ENCODE data around the gene AREL1. TPM values are rescaled to one million over a fixed set of nuclear protein-coding genes. Genes with fewer than 3 reads are reported as not detected.

AREL1 gene
- polyA plus RNA-seq, 1 donor from 2014 or later = 30.4 TPM

DNA sequence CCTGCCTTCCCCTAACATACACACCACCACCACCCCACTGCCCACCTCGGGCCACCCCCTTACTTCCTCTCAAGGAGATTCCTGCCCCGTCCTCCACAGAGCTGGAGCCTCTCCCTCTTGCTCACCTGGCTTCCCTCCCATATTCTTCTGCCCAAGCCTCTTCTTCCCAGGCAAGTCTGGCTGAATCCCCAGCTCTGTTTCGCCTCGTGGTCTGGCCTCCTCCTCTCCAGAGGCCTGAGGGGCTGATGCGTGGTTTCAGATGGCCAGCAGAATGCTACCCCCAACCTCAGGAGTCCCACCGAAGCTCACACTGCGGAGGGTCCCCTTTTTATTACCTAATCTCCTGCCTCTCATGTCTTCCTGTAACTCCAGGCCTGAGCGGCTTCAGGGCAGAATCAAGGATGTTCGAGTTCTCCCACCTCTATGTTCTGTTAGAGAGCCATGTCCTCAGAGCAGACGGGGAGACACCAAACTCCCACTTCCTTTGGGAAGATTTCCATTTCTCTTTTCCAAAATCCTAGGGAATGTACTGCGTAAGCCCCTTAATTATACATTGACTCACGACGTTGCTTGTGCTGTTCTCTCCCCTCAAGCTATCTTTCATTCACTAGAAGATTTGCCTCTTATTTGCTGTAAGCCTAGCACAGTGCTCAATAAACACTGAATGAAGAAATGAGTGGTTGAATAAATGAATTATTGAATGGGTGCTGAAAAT is 67.0 kb downstream of the AREL1 start:
- no peaks in the 10 kb centered on the region for H3K9me2 ChIP-seq (ENCODE audit: insufficient read depth, low read length)
- H4K20me1 ChIP-seq (ENCODE audit: insufficient read depth) = no peaks in the 10 kb centered on the region
- no peak overlapping the region for H3K4me2 ChIP-seq (ENCODE audit: low read length)
- H3K27me3 ChIP-seq (ENCODE audit: insufficient read depth, low read depth, low read length) = no peaks in the 10 kb centered on the region
- no peaks in the 10 kb centered on the region for H3K79me2 ChIP-seq (replicated peaks; ENCODE audit: insufficient read depth, low read length)
- no peaks in the 10 kb centered on the region for H3K36me3 ChIP-seq (ENCODE audit: insufficient read depth, low read length)
- no peak overlapping the region for H3K27ac ChIP-seq (ENCODE audit: low read length)
- no peaks in the 10 kb centered on the region for H3K9me3 ChIP-seq (ENCODE audit: low read length)
- TF ChIP-seq RAD21 (conservative IDR thresholded peaks at IDR 0.05) = no peak
- no peak for TF ChIP-seq TAF1 (IDR thresholded peaks at IDR 0.05; ENCODE audit: low read depth)
- TF ChIP-seq EP300 (conservative IDR thresholded peaks at IDR 0.05; ENCODE audit: poor library complexity, severe bottlenecking) = no peak
- TF ChIP-seq POLR2AphosphoS5 (IDR thresholded peaks at IDR 0.05) = no peak
- TF ChIP-seq, protein P1, sequence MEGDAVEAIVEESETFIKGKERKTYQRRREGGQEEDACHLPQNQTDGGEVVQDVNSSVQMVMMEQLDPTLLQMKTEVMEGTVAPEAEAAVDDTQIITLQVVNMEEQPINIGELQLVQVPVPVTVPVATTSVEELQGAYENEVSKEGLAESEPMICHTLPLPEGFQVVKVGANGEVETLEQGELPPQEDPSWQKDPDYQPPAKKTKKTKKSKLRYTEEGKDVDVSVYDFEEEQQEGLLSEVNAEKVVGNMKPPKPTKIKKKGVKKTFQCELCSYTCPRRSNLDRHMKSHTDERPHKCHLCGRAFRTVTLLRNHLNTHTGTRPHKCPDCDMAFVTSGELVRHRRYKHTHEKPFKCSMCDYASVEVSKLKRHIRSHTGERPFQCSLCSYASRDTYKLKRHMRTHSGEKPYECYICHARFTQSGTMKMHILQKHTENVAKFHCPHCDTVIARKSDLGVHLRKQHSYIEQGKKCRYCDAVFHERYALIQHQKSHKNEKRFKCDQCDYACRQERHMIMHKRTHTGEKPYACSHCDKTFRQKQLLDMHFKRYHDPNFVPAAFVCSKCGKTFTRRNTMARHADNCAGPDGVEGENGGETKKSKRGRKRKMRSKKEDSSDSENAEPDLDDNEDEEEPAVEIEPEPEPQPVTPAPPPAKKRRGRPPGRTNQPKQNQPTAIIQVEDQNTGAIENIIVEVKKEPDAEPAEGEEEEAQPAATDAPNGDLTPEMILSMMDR (IDR thresholded peaks at IDR 0.05; ENCODE audit: poor library complexity, severe bottlenecking) = no peak
- no peak for TF ChIP-seq EZH2 (IDR thresholded peaks at IDR 0.05; ENCODE audit: borderline replicate concordance, insufficient read depth, low read length, poor library complexity, severe bottlenecking)
- TF ChIP-seq MXI1 (conservative IDR thresholded peaks at IDR 0.05; ENCODE audit: poor library complexity, severe bottlenecking) = no peak
- no peak for TF ChIP-seq REST (IDR thresholded peaks at IDR 0.05; ENCODE audit: borderline replicate concordance)
- no peak for TF ChIP-seq SMC3 (conservative IDR thresholded peaks at IDR 0.05; ENCODE audit: poor library complexity)
- H3K4me3 ChIP-seq (ENCODE audit: low read length) = no peak overlapping the region
- H3K9ac ChIP-seq (ENCODE audit: low read length) = no peak overlapping the region
- no peak overlapping the region for H2AFZ ChIP-seq (ENCODE audit: low read depth, low read length)
- H3F3A ChIP-seq (ENCODE audit: insufficient read depth, low read length, poor library complexity, severe bottlenecking) = no peaks in the 10 kb centered on the region

DNA sequence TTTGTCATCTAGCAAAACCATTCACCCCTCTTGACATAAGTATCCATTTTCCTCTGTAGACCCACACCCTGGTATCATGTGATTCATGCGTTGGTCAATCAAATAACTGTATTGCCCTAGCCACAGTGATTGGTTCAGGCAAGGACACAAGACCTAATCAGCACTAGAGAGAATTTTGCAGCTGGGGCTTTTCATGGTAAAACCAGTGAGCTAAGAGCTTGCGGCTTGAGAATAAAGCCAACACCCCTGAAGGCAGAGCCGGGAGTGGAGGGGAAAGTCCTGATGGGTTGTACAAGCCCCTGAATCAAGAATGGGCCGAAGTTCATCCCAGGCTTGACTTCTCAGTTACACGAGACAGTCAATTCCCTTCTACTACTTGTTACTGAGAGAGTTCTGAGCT is 67.6 kb downstream of the AREL1 start:
- Histone ChIP-seq H2AFZ (ENCODE audit: low read depth, low read length) (no peak overlapping the region), H3K4me3 (ENCODE audit: low read length) (no peak overlapping the region), H3K27ac (ENCODE audit: low read length) (no peak overlapping the region), H3K9me3 (ENCODE audit: low read length) (no peaks in the 10 kb centered on the region), H3K9ac (ENCODE audit: low read length) (no peak overlapping the region), H3K36me3 (ENCODE audit: insufficient read depth, low read length) (no peaks in the 10 kb centered on the region), H3K27me3 (ENCODE audit: insufficient read depth, low read depth, low read length) (no peaks in the 10 kb centered on the region), H3K79me2 (replicated peaks; ENCODE audit: insufficient read depth, low read length) (no peaks in the 10 kb centered on the region), H3F3A (ENCODE audit: insufficient read depth, low read length, poor library complexity, severe bottlenecking) (no peaks in the 10 kb centered on the region), H3K9me2 (ENCODE audit: insufficient read depth, low read length) (no peaks in the 10 kb centered on the region), H4K20me1 (ENCODE audit: insufficient read depth) (no peaks in the 10 kb centered on the region), H3K4me2 (ENCODE audit: low read length) (no peak overlapping the region)
- TF ChIP-seq POLR2AphosphoS5 (IDR thresholded peaks at IDR 0.05) = no peak
- TF ChIP-seq, protein P1 (IDR thresholded peaks at IDR 0.05; ENCODE audit: poor library complexity, severe bottlenecking) = no peak
- no peak for TF ChIP-seq MXI1 (conservative IDR thresholded peaks at IDR 0.05; ENCODE audit: poor library complexity, severe bottlenecking)
- no peak for TF ChIP-seq RAD21 (conservative IDR thresholded peaks at IDR 0.05)
- TF ChIP-seq EP300 (conservative IDR thresholded peaks at IDR 0.05; ENCODE audit: poor library complexity, severe bottlenecking) = no peak
- TF ChIP-seq EZH2 (IDR thresholded peaks at IDR 0.05; ENCODE audit: borderline replicate concordance, insufficient read depth, low read length, poor library complexity, severe bottlenecking) = no peak
- TF ChIP-seq TAF1 (IDR thresholded peaks at IDR 0.05; ENCODE audit: low read depth) = no peak
- no peak for TF ChIP-seq REST (IDR thresholded peaks at IDR 0.05; ENCODE audit: borderline replicate concordance)
- no peak for TF ChIP-seq SMC3 (conservative IDR thresholded peaks at IDR 0.05; ENCODE audit: poor library complexity)

All from neural cell (in vitro differentiated cells).